ENCODE measurements around the gene TANGO2.
A peak's percentile ranks its signal among the peaks of the same experiment; 100 is the strongest.

Gene TANGO2

GRCh38 chr22:20089977-20090729, 69.2 kb downstream of the TANGO2 start:
- no peak overlapping the region for H3K4me3 ChIP-seq (ENCODE audit: low read depth, low read length)
- DNase-seq (ENCODE audit: low read depth) = peak; percentile 22

GRCh38 chr22:20090730-20091240, 69.9 kb downstream of the TANGO2 start:
- H3K4me3 ChIP-seq (ENCODE audit: low read depth, low read length) = no peak overlapping the region
- no peak for DNase-seq (ENCODE audit: low read depth)

- H3K4me3 ChIP-seq (ENCODE audit: low read depth, low read length) = no peak overlapping the region
- DNase-seq (ENCODE audit: low read depth) = no peak
Observed at GRCh38 chr22:20091690-20092476, 71.0 kb downstream of the TANGO2 start.

- no peak for DNase-seq (ENCODE audit: low read depth)
- H3K4me3 ChIP-seq (ENCODE audit: low read depth, low read length) = no peak overlapping the region
Observed at GRCh38 chr22:20092477-20092854, 71.6 kb downstream of the TANGO2 start.

- DNase-seq (ENCODE audit: low read depth) = no peak
- no peak overlapping the region for H3K4me3 ChIP-seq (ENCODE audit: low read depth, low read length)
Observed at GRCh38 chr22:20093418-20094196, 72.7 kb downstream of the TANGO2 start.

- DNase-seq (ENCODE audit: low read depth) = no peak
- no peak overlapping the region for H3K4me3 ChIP-seq (ENCODE audit: low read depth, low read length)
Observed at GRCh38 chr22:20094197-20094807, 73.4 kb downstream of the TANGO2 start.

DNA sequence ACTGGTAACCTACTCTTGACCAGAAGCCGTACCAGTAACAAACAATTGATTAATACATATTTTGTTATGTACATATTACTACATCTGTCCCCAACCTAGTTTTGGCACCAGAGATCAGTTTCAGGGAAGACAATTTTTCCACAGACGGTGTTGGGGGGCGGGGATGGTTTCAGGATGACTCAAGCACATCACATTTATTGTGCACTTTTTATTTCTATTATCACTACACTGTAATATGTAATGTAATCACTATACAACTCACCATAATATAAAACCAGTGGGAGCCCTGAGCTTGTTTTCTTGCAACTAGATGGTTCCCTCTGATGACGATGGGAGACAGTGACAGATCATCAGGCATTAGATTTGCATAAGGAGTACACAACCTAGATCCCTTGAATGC, 74.6 kb downstream of the TANGO2 start:
- DNase-seq (ENCODE audit: low read depth) = no peak
- H3K4me3 ChIP-seq (ENCODE audit: low read depth, low read length) = no peak overlapping the region

DNA sequence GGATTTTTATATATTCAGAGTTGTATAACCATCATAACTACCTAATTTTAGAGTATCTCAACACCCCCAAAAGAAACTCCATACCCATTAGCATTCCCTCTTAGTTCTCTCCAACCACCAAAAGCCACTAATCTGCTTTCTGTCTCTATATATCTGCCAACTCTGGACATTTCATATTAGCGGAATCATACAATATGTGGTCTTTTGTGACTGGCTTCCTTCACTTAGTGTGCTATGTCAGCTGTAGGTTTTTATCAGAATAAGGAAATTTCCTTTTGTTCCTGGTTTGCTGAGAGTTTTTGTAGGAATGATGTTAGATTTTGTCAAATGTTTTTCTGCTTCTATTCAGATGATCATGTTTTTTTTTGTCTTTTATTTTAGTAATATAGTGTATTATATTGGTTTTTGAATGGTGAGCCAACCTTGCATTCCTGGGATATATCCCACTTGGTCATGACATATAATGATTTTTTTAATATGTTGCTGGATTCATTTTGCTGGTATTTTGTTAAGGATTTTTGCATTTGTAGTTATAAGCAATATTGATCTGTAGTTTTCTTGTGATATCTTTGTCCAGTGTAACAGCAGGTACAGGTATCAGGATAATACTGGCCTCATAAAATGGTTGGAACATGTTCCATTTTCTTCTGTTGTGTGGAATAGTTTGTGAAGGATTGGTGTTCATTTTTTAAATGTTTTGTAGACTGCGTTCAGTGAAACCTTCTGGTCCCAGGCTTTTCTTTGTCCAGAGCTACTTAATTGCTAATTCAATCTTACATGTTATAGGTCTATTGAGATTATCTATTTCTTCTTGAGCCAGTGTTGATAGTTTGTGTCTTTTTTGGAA, 75.9 kb downstream of the TANGO2 start:
- no peak for DNase-seq (ENCODE audit: low read depth)
- H3K4me3 ChIP-seq (ENCODE audit: low read depth, low read length) = no peak overlapping the region

DNA sequence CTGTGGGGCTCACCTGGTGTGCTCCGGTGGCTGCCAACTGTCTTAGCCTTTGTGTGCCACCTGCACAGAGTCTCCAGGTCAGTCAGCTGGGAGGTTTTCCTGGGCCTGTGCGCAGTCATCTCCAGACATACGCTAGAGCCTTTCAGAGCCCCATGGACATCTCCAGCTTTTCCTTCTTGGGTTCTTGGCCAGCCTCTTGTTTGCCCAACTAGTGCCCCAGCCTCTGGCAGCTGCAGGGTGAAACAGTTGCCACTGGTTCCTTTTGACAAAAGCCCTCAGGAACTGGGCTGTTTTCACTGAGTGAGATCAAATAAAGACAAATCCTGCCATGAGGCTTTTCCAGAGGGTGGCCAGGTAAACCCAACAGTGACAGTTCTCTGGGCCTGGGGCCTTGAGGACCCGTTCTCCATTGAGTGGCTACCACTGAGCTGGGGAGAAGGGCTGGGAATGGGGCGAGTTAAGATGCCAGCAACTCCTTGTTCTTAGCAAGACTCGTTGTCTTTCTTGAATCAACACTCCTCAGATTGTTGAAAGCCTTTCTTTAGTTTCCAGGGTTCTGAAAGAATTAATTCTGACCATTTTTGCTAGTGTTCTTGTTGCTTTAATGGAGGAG, 78.3 kb downstream of the TANGO2 start:
- no peak for DNase-seq (ENCODE audit: low read depth)
- no peak overlapping the region for H3K4me3 ChIP-seq (ENCODE audit: low read depth, low read length)

DNA sequence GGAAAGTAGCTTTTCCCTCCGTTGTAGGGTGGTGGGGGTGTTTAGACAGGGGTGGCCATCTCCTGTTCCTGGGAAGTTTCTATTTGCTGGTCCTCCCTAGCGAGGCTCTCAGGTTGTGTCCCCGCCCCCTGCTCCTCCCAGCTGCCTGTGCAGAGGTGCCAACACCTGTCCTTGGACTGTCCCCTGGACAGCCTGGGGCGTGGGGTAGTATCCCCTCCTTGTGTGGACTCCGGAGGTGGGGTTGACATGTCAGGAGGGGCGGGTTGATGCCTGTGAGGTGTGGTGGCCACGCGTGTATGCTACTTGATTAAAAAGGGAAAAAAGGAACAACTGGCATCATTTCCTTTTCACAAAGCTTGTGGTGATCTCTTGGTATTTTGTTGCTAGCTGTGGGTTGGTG, 80.7 kb downstream of the TANGO2 start:
- H3K4me3 ChIP-seq (ENCODE audit: low read depth, low read length) = no peak overlapping the region
- DNase-seq (ENCODE audit: low read depth) = no peak

DNA sequence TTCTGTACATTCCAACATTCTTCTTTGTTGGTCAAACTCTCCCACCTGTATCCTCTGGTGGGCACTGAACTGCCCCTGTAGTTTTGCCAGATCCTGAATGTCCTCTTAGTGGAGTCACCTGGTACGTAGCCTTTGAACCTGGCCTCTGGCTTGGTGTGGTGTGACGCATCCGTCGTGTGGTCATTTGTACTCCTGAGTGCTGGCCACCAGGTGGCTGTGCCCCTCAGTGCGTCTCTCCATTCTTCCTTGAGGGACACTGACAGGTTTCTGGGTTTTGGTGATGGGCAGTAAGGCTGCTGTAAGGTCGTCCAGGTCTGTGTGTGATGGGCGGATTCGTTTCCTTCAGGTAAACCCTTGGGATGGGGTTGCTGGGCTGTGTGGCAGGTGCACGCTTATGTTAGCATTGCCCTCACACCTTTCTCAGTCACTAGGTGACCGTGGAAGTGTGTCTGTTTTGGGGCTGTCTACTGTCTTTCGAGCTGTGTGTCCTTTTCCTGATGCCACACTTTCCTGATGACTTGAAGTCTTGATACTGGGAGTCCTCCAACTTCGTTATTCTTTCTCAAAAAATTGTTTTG, 81.4 kb downstream of the TANGO2 start:
- DNase-seq (ENCODE audit: low read depth) = no peak
- H3K4me3 ChIP-seq (ENCODE audit: low read depth, low read length) = no peak overlapping the region

GRCh38 chr22:20105456-20106204, 84.7 kb downstream of the TANGO2 start:
- no peak overlapping the region for H3K4me3 ChIP-seq (ENCODE audit: low read depth, low read length)
- DNase-seq (ENCODE audit: low read depth) = no peak

DNA sequence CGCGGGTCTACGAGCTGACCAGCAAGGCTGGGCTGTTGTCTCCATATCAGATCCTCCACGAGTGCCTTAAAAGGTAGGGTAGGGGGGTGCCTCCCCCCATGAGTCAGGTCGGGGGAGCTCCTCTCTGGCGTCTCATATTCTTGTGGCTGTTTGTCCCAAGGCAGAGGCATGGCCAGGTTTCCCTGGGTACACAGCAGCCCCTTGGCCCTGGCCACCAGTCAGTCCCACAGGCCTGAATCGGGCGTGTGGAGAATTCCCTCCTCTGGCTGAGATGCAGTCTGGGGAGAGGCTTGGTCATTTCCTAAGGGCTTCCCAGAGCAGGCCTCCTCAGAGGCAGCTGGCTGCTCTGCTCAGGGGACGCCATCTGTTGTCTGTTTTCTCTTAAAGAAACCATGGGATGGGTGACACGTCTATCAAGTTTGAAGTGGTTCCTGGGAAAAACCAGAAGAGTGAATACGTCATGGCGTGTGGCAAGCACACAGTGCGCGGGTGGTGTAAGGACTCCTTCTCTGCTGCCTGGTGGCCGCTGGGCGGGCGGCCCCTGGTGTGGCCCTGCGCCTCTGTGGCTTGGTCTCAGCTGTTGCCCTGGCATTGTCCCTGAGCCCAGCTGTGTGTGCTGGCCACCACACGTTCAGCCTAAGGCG, 85.4 kb downstream of the TANGO2 start:
- DNase-seq (ENCODE audit: low read depth) = no peak
- no peak overlapping the region for H3K4me3 ChIP-seq (ENCODE audit: low read depth, low read length)

GRCh38 chr22:20106849-20107237, 85.9 kb downstream of the TANGO2 start:
- no peak overlapping the region for H3K4me3 ChIP-seq (ENCODE audit: low read depth, low read length)
- DNase-seq (ENCODE audit: low read depth) = no peak

DNA sequence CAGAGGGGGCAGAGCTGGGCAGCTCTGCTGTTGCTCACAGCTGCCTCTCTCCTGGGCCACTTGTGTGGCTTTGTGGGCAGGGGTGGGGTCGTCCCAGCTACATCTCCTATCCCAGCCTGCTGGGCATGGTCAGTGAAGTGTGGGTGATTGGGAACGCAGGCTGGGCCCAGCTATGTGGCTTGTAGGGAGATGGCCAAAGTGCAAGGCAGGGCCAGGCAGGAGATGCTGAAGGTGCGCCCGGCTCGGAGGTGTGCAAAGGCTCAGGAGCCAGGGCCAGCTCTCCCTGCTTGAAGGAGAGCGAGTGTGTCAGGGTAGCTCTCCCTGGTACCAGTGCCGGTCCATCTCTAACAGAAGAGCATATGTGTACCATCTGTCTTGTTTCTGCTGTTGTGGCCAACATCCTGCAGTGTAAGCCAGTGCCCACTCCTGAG, 86.6 kb downstream of the TANGO2 start:
- DNase-seq (ENCODE audit: low read depth) = no peak

DNA sequence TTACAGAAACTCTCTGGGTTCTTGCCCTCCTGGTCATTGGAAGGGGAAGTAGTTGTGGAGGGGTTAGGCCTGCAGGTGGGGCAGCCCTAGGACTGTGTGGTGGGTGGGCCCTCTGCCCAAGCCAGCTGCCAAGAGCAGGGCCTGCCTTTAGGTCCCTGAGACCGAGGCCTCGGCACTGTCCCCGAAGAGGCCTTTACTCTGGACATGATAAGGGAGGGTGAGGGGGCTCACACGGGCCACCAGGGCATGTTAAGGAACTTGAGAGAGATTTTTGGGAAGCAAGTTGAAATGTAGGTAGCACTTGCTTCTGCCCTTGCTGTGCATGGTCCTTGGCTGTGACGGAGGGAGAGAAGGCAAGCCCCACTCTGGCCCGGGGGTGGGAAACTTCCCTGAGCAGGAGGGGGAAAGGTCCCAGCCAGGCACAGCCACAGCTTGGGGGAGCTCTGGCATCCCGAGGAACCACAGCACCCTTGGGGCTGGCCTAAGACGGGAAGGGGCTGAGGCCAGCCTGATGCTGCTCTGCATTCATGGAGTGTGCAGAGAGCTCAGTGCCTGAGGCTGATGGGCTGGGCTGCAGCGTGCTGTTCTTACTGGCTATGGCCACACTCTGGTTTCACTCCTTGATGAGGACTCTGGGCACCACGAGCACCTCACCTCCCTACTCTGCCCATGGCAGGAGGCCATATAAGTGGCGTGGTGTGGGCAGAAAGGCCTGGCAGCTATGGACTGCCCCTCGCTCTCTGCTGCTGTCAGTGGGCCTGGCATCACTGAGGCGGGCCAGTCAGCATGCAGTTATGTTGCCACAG, 87.2 kb downstream of the TANGO2 start:
- H3K4me3 ChIP-seq (ENCODE audit: low read depth, low read length) = no peak overlapping the region
- no peak for DNase-seq (ENCODE audit: low read depth)

More for the DNA sequence above, 86.6 kb downstream of the TANGO2 start:
- no peak overlapping the region for H3K4me3 ChIP-seq (ENCODE audit: low read depth, low read length)
